ENCODE results near the gene ORC3. TPM values are rescaled to one million over a fixed set of nuclear protein-coding genes. Genes with fewer than 3 reads are reported as not detected.

ORC3 gene
- total RNA-seq, 1 experiment from 2014 or later, result 52.9 TPM

DNA sequence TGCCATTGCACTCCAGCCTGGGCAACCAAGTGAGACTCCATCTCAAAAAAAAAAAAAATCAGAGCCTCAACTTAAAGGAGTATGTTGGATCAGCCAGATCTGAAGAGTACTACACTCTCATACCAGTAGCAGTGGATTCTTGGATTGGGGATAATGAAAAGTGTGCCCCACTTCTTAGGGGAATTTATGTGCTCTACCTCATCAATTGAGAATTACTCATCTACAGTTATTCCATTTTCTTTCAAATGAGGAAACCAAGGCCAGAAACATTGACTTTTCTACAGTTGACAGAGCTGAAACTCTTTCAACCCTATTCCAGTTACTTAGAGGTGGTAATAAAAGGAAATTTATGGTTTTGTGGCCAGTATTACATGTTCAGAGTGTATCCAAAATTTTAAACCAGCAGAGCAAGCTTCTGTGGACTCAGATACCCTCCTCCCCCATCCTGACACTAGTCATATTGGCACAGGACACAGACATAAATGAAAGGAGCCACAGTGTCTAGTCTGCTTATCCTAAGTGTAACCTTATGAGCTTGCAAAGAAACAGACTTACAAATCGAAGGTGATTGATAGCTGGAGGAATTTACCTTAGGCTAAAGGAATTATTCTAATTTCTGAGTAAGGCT is 51.2 kb downstream of the ORC3 start:
- peaks cover 10 to 38% (median 35%) of the 10 kb centered on the region in 3 experiments for H3K36me3 Mint-ChIP-seq (ENCODE audit: insufficient read depth in 1 of 3, low read depth in 3 of 3)
- no peak for DNase-seq

More for the DNA sequence above, 51.2 kb downstream of the ORC3 start:
- Histone ChIP-seq H3K56ac (ENCODE audit: insufficient read length, low read depth, low read length) (no peak overlapping the region), H4K8ac (replicated peaks; ENCODE audit: insufficient read length, low read depth, low read length) (no peak overlapping the region), H2BK15ac (ENCODE audit: low read depth, low read length) (no peak overlapping the region), H2BK12ac (ENCODE audit: insufficient read length, low read depth, low read length) (no peak overlapping the region), H3K4me1 (ENCODE audit: insufficient read depth, low read length) (no peaks in the 10 kb centered on the region), H2BK120ac (ENCODE audit: low read depth, low read length, poor library complexity, severe bottlenecking) (no peak overlapping the region), H4K91ac (ENCODE audit: insufficient read length, low read depth, low read length) (no peak overlapping the region), H3K18ac (ENCODE audit: insufficient read length, low read depth, low read length) (no peak overlapping the region), H2BK20ac (ENCODE audit: low read depth, low read length, poor library complexity, severe bottlenecking) (no peak overlapping the region), H3K14ac (ENCODE audit: insufficient read depth, low read length) (no peak overlapping the region), H3K9ac (ENCODE audit: extremely low read depth, insufficient read length, low read length) (no peak overlapping the region), H3K4me2 (ENCODE audit: insufficient read depth, insufficient read length, low read length) (no peak overlapping the region), H2AK5ac (ENCODE audit: insufficient read length, low read length) (no peak overlapping the region), H4K20me1 (ENCODE audit: control insufficient read depth, insufficient read depth, insufficient read length) (no peaks in the 10 kb centered on the region), H3K4ac (ENCODE audit: low read depth, low read length) (no peak overlapping the region), H3K27ac (ENCODE audit: insufficient read length, low read depth, low read length) (no peak overlapping the region), H3K23ac (ENCODE audit: insufficient read length, low read depth, low read length) (no peak overlapping the region), H3K23me2 (ENCODE audit: insufficient read length, low read depth, low read length, poor library complexity, severe bottlenecking) (no peaks in the 10 kb centered on the region), H3T11ph (ENCODE audit: low read length) (no peak overlapping the region), H4K5ac (ENCODE audit: insufficient read length, low read depth, low read length) (no peak overlapping the region), H3K9me3 (ENCODE audit: control insufficient read depth, low read depth, low read length) (no peaks in the 10 kb centered on the region), H3K27me3 (ENCODE audit: insufficient read depth, low read length) (no peaks in the 10 kb centered on the region), H2AFZ (ENCODE audit: low read length) (no peak overlapping the region), H3K79me2 (ENCODE audit: insufficient read depth, low read length) (no peaks in the 10 kb centered on the region), H2BK5ac (ENCODE audit: insufficient read length, low read length) (no peak overlapping the region), H3K79me1 (ENCODE audit: insufficient read depth, low read depth, low read length, poor library complexity, severe bottlenecking) (no peaks in the 10 kb centered on the region)
- H3K4me1 Mint-ChIP-seq, result peaks cover 5 to 15% of the 10 kb centered on the region in 2 experiments
- WGBS (ENCODE audit: extremely low coverage, insufficient read length, low lambda C conversion rate), result no CpG with 5 or more reads among the region's 1 CpG
- H3K9me3 Mint-ChIP-seq, result no peaks in the 10 kb centered on the region
- no peaks in the 10 kb centered on the region for H3K27me3 Mint-ChIP-seq (ENCODE audit: low read depth)
- H3K27ac Mint-ChIP-seq, result no peak overlapping the region
- H3K4me3 Mint-ChIP-seq, result no peak overlapping the region
- TF ChIP-seq, protein P1, sequence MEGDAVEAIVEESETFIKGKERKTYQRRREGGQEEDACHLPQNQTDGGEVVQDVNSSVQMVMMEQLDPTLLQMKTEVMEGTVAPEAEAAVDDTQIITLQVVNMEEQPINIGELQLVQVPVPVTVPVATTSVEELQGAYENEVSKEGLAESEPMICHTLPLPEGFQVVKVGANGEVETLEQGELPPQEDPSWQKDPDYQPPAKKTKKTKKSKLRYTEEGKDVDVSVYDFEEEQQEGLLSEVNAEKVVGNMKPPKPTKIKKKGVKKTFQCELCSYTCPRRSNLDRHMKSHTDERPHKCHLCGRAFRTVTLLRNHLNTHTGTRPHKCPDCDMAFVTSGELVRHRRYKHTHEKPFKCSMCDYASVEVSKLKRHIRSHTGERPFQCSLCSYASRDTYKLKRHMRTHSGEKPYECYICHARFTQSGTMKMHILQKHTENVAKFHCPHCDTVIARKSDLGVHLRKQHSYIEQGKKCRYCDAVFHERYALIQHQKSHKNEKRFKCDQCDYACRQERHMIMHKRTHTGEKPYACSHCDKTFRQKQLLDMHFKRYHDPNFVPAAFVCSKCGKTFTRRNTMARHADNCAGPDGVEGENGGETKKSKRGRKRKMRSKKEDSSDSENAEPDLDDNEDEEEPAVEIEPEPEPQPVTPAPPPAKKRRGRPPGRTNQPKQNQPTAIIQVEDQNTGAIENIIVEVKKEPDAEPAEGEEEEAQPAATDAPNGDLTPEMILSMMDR (conservative IDR thresholded peaks at IDR 0.05), result no peak
